Gastrocnemius medialis (tissue), 4 donors: ENCODE measurements around the gene CKMT2.

Experiments used
- CTCF ChIP-seq, 5 experiments: fragments of 450-650 bp in 3 of 5; fragments of 200-600 bp in 2 of 5; sonication (generic) in 2 of 5; IDR thresholded peaks in 4 of 5; conservative IDR thresholded peaks in 1 of 5; 1 replicate in 4 of 5; 2 replicates in 1 of 5; pipeline ENCODE4 v1.5.1; 2016 to 2019; ENCODE audit warnings: antibody characterized with exemption in 5 of 5, mild to moderate bottlenecking in 3 of 5, moderate library complexity in 3 of 5
- POLR2A ChIP-seq, 2 donors: fragments of 450-650 bp; IDR thresholded peaks; one replicate each; pipeline ENCODE4 v1.6.1; 2017; ENCODE audit warnings: antibody characterized with exemption in 2 of 2, mild to moderate bottlenecking in 2 of 2, moderate library complexity in 2 of 2

GRCh38 chr5:81283976-81284375 lies 50.9 kb downstream of the CKMT2 start:
- TF ChIP-seq CTCF (IDR thresholded peaks at IDR 0.05 in 4 of 5, conservative IDR thresholded peaks at IDR 0.05 in 1 of 5): no peak
- TF ChIP-seq POLR2A (IDR thresholded peaks at IDR 0.05): no peak
